H1 (cell line): ENCODE measurements around the gene MCM5. TPM values are rescaled to one million over a fixed set of nuclear protein-coding genes. Genes with fewer than 3 reads are reported as not detected.
"Not testable (repeated sequence)": the region's sequence is repeated elsewhere in the genome, so short reads cannot be mapped to it uniquely, and the experiment has no call there.

Experiments used
- CTCF ChIA-PET: fragments of 300-600 bp; sonication (Branson Sonifier 250); formaldehyde crosslinking; loops from one replicate; lab custom pipeline; 2021; ENCODE audit not compliant: partially characterized antibody; lab: Charles Lee
- POLR2A ChIA-PET: fragments of 300-600 bp; sonication (Branson Sonifier 250); formaldehyde crosslinking; loops from one replicate; lab custom pipeline; 2021; ENCODE audit warnings: inconsistent platforms; ENCODE audit not compliant: partially characterized antibody; lab: Charles Lee
- DNase-seq, 2 experiments: peaks; one replicate each; pipeline versions ENCODE4 v3.0.0 to v3.0.0-alpha.2; 2010 to 2022; ENCODE audit warnings: low spot score in 2 of 2, low read depth in 1 of 2, mixed read lengths in 1 of 2
- FAIRE-seq: peaks from 2 replicates; lab custom pipeline; 2011; peaks lifted over from hg19 to GRCh38; lab: Jason Lieb, UNC
- H2AFZ ChIP-seq: 2 replicates; pipeline ENCODE4 v1.8.1; 2012; ENCODE audit warnings: low read length, inconsistent platforms
- H2AK5ac ChIP-seq: 2 replicates; pipeline ENCODE4 v1.6.1; 2013; ENCODE audit warnings: low read depth, low read length
- H2BK120ac ChIP-seq: replicated peaks from 2 replicates; pipeline ENCODE3; 2013; ENCODE audit warnings: low read depth, low read length, inconsistent platforms
- H2BK12ac ChIP-seq: 2 replicates; pipeline ENCODE4 v1.6.1; 2013; ENCODE audit warnings: low read depth, low read length
- H2BK15ac ChIP-seq: 2 replicates; pipeline ENCODE4 v1.6.1; 2013; ENCODE audit warnings: low read length
- H2BK20ac ChIP-seq: 2 replicates; pipeline ENCODE4 v1.6.1; 2013; ENCODE audit warnings: low read length
- H2BK5ac ChIP-seq: 2 replicates; pipeline ENCODE4 v1.6.1; 2013; ENCODE audit warnings: low read depth, low read length
- H3K14ac ChIP-seq: 2 replicates; pipeline ENCODE4 v1.6.1; 2013; ENCODE audit warnings: inconsistent platforms; ENCODE audit not compliant: insufficient read length
- H3K18ac ChIP-seq: 2 replicates; pipeline ENCODE4 v1.6.1; 2013; ENCODE audit warnings: low read length; ENCODE audit errors: extremely low read depth
- H3K23ac ChIP-seq: 2 replicates; pipeline ENCODE4 v1.6.1; 2013; ENCODE audit warnings: inconsistent platforms; ENCODE audit not compliant: insufficient read length
- H3K23me2 ChIP-seq: 2 replicates; pipeline ENCODE4 v1.6.1; 2013; ENCODE audit warnings: low read depth, low read length
- H3K27ac ChIP-seq: 2 replicates; pipeline ENCODE4 v1.6.1; 2011; ENCODE audit warnings: low read depth, low read length, inconsistent platforms
- H3K27me3 ChIP-seq, 4 experiments: replicated peaks in 1 of 4; 1 replicate in 1 of 4; 2 replicates in 3 of 4; pipeline versions ENCODE4 v1.6.1 to v1.8.1; 2011 to 2013; ENCODE audit warnings: low read length in 3 of 4, mild to moderate bottlenecking in 3 of 4, inconsistent platforms in 2 of 4, mixed read lengths in 2 of 4, moderate library complexity in 1 of 4; ENCODE audit not compliant: control insufficient read depth in 3 of 4, insufficient read depth in 3 of 4; ENCODE audit errors: extremely low read depth in 1 of 4
- H3K36me3 ChIP-seq, 4 experiments: 2 replicates each; pipeline versions ENCODE4 v1.6.1 to v1.8.1; 2011 to 2013; ENCODE audit warnings: mild to moderate bottlenecking in 4 of 4, low read length in 3 of 4, moderate library complexity in 2 of 4, control low read depth in 1 of 4, inconsistent platforms in 1 of 4; ENCODE audit not compliant: insufficient read depth in 4 of 4, control insufficient read depth in 2 of 4
- H3K4ac ChIP-seq: replicated peaks from 2 replicates; pipeline ENCODE3; 2013; ENCODE audit warnings: low read length, low read depth, mixed read lengths, inconsistent platforms; ENCODE audit not compliant: insufficient read length
- H3K4me1 ChIP-seq, 4 experiments: replicated peaks in 1 of 4; 1 replicate in 1 of 4; 2 replicates in 3 of 4; pipeline versions ENCODE4 v1.6.1 to v1.8.1; 2011 to 2013; ENCODE audit warnings: low read length in 3 of 4, inconsistent platforms in 2 of 4, mixed read lengths in 1 of 4; ENCODE audit not compliant: insufficient read depth in 4 of 4, control insufficient read depth in 3 of 4
- H3K4me2 ChIP-seq, 2 experiments: 2 replicates each; pipeline versions ENCODE4 v1.6.1 to v1.8.1; 2011 to 2013; ENCODE audit warnings: low read depth in 2 of 2, low read length in 2 of 2, control low read depth in 1 of 2, inconsistent platforms in 1 of 2, mild to moderate bottlenecking in 1 of 2; ENCODE audit not compliant: insufficient read depth in 1 of 2
- H3K4me3 ChIP-seq, 4 experiments: fragments of 200-600, 300-600 bp in 1 of 4; sonication (generic), shearing (Covaris generic), sonication (Bioruptor Twin) in 1 of 4; 2 replicates each; pipeline versions ENCODE4 v1.5.1 to v1.8.1; 2011 to 2016; ENCODE audit warnings: low read length in 4 of 4, low read depth in 3 of 4, control low read depth in 2 of 4, inconsistent platforms in 2 of 4, mild to moderate bottlenecking in 2 of 4, mixed read lengths in 1 of 4, moderate library complexity in 1 of 4; ENCODE audit not compliant: insufficient read depth in 2 of 4; ENCODE audit errors: extremely low read depth in 1 of 4
- H3K56ac ChIP-seq: replicated peaks from 2 replicates; pipeline ENCODE3; 2013; ENCODE audit warnings: low read depth, mild to moderate bottlenecking, mixed read lengths, low read length, inconsistent platforms; ENCODE audit not compliant: insufficient read length
- H3K79me1 ChIP-seq: 2 replicates; pipeline ENCODE4 v1.6.1; 2013; ENCODE audit warnings: low read depth, low read length, control low read depth
- H3K79me2 ChIP-seq, 2 experiments: 2 replicates each; pipeline versions ENCODE4 v1.6.1 to v1.8.1; 2012 to 2013; ENCODE audit warnings: low read length in 2 of 2, mild to moderate bottlenecking in 2 of 2, inconsistent platforms in 1 of 2; ENCODE audit not compliant: insufficient read depth in 2 of 2, control insufficient read depth in 1 of 2
- H3K9ac ChIP-seq, 4 experiments: replicated peaks in 1 of 4; 1 replicate in 1 of 4; 2 replicates in 3 of 4; pipeline versions ENCODE4 v1.6.1 to v1.8.1; 2011 to 2013; ENCODE audit warnings: low read depth in 3 of 4, low read length in 3 of 4, control low read depth in 2 of 4, mild to moderate bottlenecking in 2 of 4, moderate library complexity in 2 of 4, inconsistent platforms in 1 of 4; ENCODE audit errors: extremely low read depth in 1 of 4
- H3K9me3 ChIP-seq, 2 experiments: 2 replicates each; pipeline versions ENCODE4 v1.6.1 to v1.8.1; 2012 to 2013; ENCODE audit warnings: mild to moderate bottlenecking in 2 of 2, moderate library complexity in 2 of 2, control low read depth in 1 of 2, inconsistent platforms in 1 of 2, low read depth in 1 of 2, low read length in 1 of 2, mixed read lengths in 1 of 2; ENCODE audit not compliant: insufficient read depth in 2 of 2
- H4K20me1 ChIP-seq, 2 experiments: replicated peaks in 1 of 2; 2 replicates each; pipeline versions ENCODE3 to v1.8.1; 2011 to 2013; ENCODE audit warnings: inconsistent platforms in 2 of 2, low read length in 2 of 2, mild to moderate bottlenecking in 1 of 2; ENCODE audit not compliant: insufficient read depth in 2 of 2, control insufficient read depth in 1 of 2
- H4K5ac ChIP-seq: 2 replicates; pipeline ENCODE4 v1.6.1; 2013; ENCODE audit warnings: low read length, low read depth, mixed read lengths, inconsistent platforms; ENCODE audit not compliant: insufficient read length
- H4K8ac ChIP-seq: 2 replicates; pipeline ENCODE4 v1.8.0; 2013; ENCODE audit warnings: mild to moderate bottlenecking, moderate library complexity, low read length, inconsistent platforms; ENCODE audit not compliant: insufficient read depth; ENCODE audit errors: extremely low read depth
- H4K91ac ChIP-seq: replicated peaks from 2 replicates; pipeline ENCODE3; 2013; ENCODE audit warnings: low read length, mixed read lengths, inconsistent platforms; ENCODE audit not compliant: insufficient read length
- WGBS, 2 experiments: shearing (Covaris generic) in 1 of 2; methylation state at CpG; one replicate each; pipeline versions ENCODE4 v1.1.6 to v1.1.7; 2013 to 2015; ENCODE audit warnings: low lambda C conversion rate in 2 of 2, mixed read lengths in 2 of 2, inconsistent platforms in 1 of 2, low coverage in 1 of 2, missing lambda C conversion rate in 1 of 2; ENCODE audit not compliant: insufficient replicate concordance in 2 of 2, insufficient coverage in 1 of 2, insufficient read length in 1 of 2; ENCODE audit errors: extremely low coverage in 1 of 2, missing lambda C conversion rate in 1 of 2; 5-methylcytosine and 5-hydroxymethylcytosine counted together
- polyA plus RNA-seq, 7 experiments: library from polyadenylated mRNA; depleted of rRNA in 3 of 7; stranded (reverse) in 5 of 7; unstranded in 2 of 7; fragments of >200 nt in 5 of 7; fragments of 200-250 nt in 2 of 7; gene quantifications; 1 replicate in 5 of 7; 2 replicates in 1 of 7; 4 replicates in 1 of 7; pipeline versions ENCODE4 v1.2.1 to v1.2.3, GENCODE V29; 2011 to 2013; ENCODE audit warnings: missing spikeins in 2 of 7, mixed read lengths in 2 of 7
- total RNA-seq: library from RNA; stranded (reverse); fragmentation: NEBNext Ultra II Directional; extraction: Animal tissue kit (Norgen Biotek cat#: 25700); gene quantifications from 2 replicates; pipeline ENCODE4 v1.2.1, GENCODE V29; 2021

The MCM5 gene
- total and polyA plus RNA-seq, 2 of the 8 experiments (the other 6 are each of a cell fraction or from before 2014, with no cell fraction given), result 210 to 305 TPM

DNA sequence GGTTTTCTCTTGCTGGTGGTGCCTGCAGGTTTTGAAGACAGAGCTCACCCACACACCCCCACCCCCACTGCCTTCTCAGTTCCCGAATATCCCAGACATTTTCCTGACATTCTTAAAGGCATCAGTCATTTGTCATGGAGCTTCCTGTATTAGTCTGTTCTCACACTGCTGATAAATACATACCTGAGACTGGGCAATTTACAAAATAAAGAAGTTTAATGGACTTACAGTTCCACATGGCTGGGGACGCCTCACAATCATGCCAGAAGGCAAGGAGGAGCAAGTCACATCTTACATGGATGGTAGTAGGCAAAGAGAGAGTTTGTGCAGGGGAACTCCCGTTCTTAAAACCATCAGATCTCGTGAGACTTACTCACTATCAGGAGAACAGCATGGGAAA, 71.6 kb downstream of the MCM5 start:
- not testable (repeated sequence) for H3K23ac ChIP-seq, H3K4me3 ChIP-seq, DNase-seq, H2BK20ac ChIP-seq, H2AK5ac ChIP-seq, H2BK12ac ChIP-seq, H3K4me2 ChIP-seq, H3K27ac ChIP-seq, H2BK15ac ChIP-seq, H3K18ac ChIP-seq, H2AFZ ChIP-seq, H3K4me1 ChIP-seq, H4K8ac ChIP-seq, H4K5ac ChIP-seq, H4K20me1 ChIP-seq, H2BK120ac ChIP-seq, H3K27me3 ChIP-seq, H3K14ac ChIP-seq, H3K23me2 ChIP-seq, H3K79me1 ChIP-seq, H3K56ac ChIP-seq, H3K9me3 ChIP-seq, H3K36me3 ChIP-seq, H3K4ac ChIP-seq, H3K9ac ChIP-seq, H3K79me2 ChIP-seq, FAIRE-seq, H4K91ac ChIP-seq, H2BK5ac ChIP-seq
- ChIA-PET CTCF (interaction anchor here (0.8 to 2.1 kb wide), 9 partner anchors 11 to 142 kb away, joined by 3 to 8 read pairs (median 4); no protein-coding TSS in a partner anchor), POLR2A (interaction anchor here (0.5 to 1.2 kb wide), 4 partner anchors 22 to 155 kb away, joined by 3 to 4 read pairs (median 4); no protein-coding TSS in a partner anchor)
- WGBS, 2 experiments, result 96% methylated on average over 3 of the region's 4 CpGs; no CpG with 5 or more reads in 1 of the 2 experiments
